Skeletal muscle tissue (tissue), 4 donors: ENCODE data around the gene LOXHD1. TPM values are rescaled to one million over a fixed set of nuclear protein-coding genes. Genes with fewer than 3 reads are reported as not detected.

ENCODE experiments used
- H3K27ac ChIP-seq: one replicate; pipeline ENCODE4 v1.7.0; 2013; ENCODE audit warnings: mild to moderate bottlenecking, low read depth, low read length, inconsistent platforms
- H3K27me3 ChIP-seq, 3 donors: one replicate each; pipeline ENCODE4 v1.7.0; 2013; ENCODE audit warnings: low read length in 3 of 3; ENCODE audit not compliant: control insufficient read depth in 3 of 3, insufficient read depth in 3 of 3
- H3K36me3 ChIP-seq, 3 donors: one replicate each; pipeline ENCODE4 v1.7.0; 2013; ENCODE audit warnings: low read length in 3 of 3; ENCODE audit not compliant: control insufficient read depth in 3 of 3, insufficient read depth in 3 of 3
- H3K4me1 ChIP-seq, 3 donors: one replicate each; pipeline ENCODE4 v1.7.0; 2013; ENCODE audit warnings: low read length in 3 of 3, mild to moderate bottlenecking in 3 of 3; ENCODE audit not compliant: control insufficient read depth in 3 of 3, insufficient read depth in 3 of 3
- H3K4me3 ChIP-seq, 3 donors: one replicate each; pipeline ENCODE4 v1.7.0; 2013; ENCODE audit warnings: low read length in 3 of 3
- H3K9ac ChIP-seq, 3 donors: one replicate each; pipeline ENCODE4 v1.7.0; 2013; ENCODE audit warnings: low read length in 3 of 3, mild to moderate bottlenecking in 3 of 3, moderate library complexity in 2 of 3, low read depth in 1 of 3
- H3K9me3 ChIP-seq, 3 donors: one replicate each; pipeline ENCODE4 v1.7.0; 2013; ENCODE audit warnings: low read length in 3 of 3; ENCODE audit not compliant: control insufficient read depth in 3 of 3
- total RNA-seq: library from RNA; depleted of rRNA; stranded (reverse); fragments of >200 nt; gene quantifications from one replicate; pipeline ENCODE4 v1.2.3, GENCODE V29; 2014
- donor health status: Osteomylitis.

The LOXHD1 gene
- total RNA-seq, 1 donor from 2014 or later, result 1.6 TPM

DNA sequence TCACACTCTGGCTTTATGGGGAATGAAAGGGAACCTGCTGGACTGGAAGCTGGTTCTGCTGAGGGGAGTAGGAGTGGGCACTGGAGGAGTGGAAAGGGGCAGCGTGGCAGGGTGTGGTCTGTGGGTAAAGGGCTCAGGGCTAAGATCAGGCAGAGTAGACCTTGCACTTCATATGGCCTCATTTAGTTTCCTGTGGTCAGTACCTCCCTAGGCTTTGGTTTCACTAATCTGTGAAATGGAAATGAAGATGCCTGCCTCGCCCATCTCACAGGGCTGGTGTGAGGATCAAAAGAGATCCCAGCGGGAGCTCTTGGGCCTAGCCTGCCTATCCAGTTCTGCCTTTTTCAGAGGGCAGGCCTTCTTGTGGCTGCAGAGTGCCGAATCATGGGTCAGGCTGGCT lies 208.7 kb downstream of the LOXHD1 start:
- H3K9ac ChIP-seq, result no peak overlapping the region
- no peak overlapping the region for H3K27ac ChIP-seq
- no peaks in the 10 kb centered on the region for H3K27me3 ChIP-seq
- H3K4me1 ChIP-seq, result no peaks in the 10 kb centered on the region
- peaks cover 2 to 5% (median 2%) of the 10 kb centered on the region in 3 donors for H3K36me3 ChIP-seq
- no peak overlapping the region for H3K4me3 ChIP-seq
- H3K9me3 ChIP-seq, result peaks cover 0 to 2% (median 0%) of the 10 kb centered on the region in 3 donors

DNA sequence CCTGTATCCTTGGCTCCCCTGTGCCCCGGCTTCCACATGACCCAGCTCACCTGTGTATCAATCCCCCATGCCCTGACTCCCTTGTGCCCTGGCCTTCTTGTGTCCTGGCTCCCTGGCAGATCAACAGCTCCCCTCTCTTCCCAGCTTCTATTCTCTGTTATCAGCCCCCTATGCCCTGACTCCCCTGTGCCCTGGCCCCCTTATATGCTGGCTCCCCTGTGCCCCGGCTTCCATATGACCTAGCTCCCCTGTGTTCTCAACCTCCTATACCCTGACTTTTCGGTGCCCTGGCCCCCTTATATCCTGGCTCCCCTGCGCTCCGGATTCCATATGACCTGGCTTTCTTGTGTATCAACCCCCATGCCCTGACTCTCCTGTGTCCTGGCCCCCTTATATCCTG lies 209.2 kb downstream of the LOXHD1 start:
- H3K27me3 ChIP-seq, result no peaks in the 10 kb centered on the region
- H3K9ac ChIP-seq, result no peak overlapping the region
- H3K9me3 ChIP-seq, result peaks cover 0 to 2% (median 0%) of the 10 kb centered on the region in 3 donors
- peaks cover 2 to 5% (median 2%) of the 10 kb centered on the region in 3 donors for H3K36me3 ChIP-seq
- H3K4me3 ChIP-seq, result no peak overlapping the region
- H3K27ac ChIP-seq, result no peak overlapping the region
- H3K4me1 ChIP-seq, result no peaks in the 10 kb centered on the region

DNA sequence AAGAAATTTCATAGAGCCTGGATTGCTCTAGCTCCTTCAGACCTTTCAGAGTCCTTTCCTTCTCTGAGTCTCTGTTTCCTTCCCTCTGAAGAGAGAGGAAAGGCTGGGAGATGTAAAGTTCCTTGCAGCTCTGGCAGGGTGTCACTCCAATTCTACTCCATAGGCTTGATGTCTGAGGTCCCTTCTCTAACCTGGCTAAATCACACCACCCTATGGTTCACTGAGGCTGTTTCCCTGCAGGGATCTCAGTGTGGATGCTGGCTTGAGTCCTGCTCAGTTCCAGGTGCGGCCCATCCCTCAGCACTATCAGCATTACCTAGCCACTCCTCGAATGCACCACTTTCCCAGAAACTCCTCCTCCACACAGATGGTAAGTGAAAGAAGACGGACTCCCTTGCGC lies 209.7 kb downstream of the LOXHD1 start:
- Histone ChIP-seq H3K27ac (no peak overlapping the region), H3K9me3 (peaks cover 0 to 2% (median 0%) of the 10 kb centered on the region in 3 donors), H3K36me3 (peaks cover 2 to 5% (median 2%) of the 10 kb centered on the region in 3 donors), H3K9ac (no peak overlapping the region), H3K27me3 (no peaks in the 10 kb centered on the region), H3K4me3 (no peak overlapping the region), H3K4me1 (no peaks in the 10 kb centered on the region)

DNA sequence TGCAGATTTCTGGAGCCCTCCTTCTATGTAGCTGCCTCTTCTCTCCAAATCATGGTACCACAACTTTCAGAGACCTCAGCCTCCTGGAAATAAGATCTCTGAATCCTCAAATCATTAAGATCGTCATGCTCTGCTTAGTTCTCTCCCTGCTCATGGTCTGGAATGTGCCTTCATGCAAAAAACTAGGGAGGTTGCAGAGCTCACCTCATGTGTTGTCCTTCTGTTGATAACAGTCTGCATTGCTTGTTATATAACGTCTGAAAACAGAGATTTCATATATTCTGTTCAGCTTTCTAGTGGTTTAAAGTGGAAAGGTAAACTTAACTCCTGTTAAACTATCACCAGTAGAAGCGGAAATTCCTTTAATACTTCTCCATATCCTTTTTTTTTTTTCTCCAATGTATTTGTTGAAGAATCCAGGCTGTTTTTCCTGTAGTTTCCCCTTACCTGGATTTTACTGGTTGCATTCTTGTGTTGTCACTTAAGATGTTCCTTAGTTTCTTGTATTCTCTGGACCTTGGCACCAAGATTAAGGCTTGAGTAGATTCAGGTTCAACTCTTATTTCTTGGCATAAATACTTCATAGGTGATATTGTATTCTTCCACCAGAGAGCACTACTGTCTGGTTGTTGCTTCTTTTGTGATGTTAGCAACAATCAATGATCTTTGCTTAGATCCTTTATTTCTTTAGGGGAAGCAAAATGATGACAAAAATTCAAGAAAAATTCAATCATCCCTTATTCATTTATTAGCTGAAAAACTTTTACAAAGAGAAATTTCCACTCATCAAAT lies 211.3 kb downstream of the LOXHD1 start:
- H3K9me3 ChIP-seq, result no peaks in the 10 kb centered on the region
- no peak overlapping the region for H3K27ac ChIP-seq
- H3K27me3 ChIP-seq, result no peaks in the 10 kb centered on the region
- H3K9ac ChIP-seq, result no peak overlapping the region
- no peaks in the 10 kb centered on the region for H3K4me1 ChIP-seq
- peaks cover 0 to 5% (median 0%) of the 10 kb centered on the region in 3 donors for H3K36me3 ChIP-seq
- H3K4me3 ChIP-seq, result no peak overlapping the region

DNA sequence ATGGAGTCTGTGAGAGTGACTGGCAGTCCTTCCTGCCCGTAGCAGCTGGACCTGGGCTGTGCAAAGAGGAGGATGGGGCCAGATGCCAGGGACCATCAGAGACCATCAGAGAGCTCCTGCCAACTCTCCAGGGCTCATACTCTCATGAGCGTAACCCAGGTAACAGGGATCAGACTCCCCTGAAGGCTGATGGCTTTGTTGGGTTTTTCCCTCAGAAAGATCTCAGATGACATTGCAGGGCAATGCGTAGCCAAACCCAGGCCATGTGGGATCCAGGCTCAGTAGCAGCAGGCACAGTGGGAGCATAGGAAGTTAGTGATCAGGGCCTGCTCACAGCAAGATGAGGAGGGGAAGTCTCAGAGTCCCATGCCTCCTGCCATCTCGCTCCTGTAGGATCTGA lies 218.0 kb downstream of the LOXHD1 start:
- Histone ChIP-seq H3K9me3 (no peaks in the 10 kb centered on the region), H3K4me1 (no peaks in the 10 kb centered on the region), H3K9ac (no peak overlapping the region), H3K27ac (no peak overlapping the region), H3K36me3 (no peaks in the 10 kb centered on the region), H3K4me3 (no peak overlapping the region), H3K27me3 (no peaks in the 10 kb centered on the region)

DNA sequence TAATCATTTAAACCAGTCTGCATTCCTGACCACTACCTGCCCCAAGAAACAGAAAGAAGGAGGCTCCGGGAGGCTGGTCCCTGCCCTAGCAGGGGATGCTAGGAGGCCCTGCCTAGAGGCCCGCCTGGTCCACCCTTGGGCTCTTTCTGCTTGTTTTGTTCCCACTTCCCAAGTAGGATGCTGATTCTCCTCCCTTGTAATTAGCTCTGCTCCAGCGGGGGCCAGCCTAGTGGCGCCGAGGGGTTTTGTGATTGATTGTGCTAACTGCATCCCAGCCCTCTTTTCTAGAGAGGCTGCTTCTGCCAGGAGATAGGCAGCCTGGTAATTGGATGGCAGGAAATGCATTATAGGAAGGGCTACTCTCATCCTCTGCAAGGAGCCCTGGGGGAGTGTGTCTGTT lies 220.0 kb downstream of the LOXHD1 start:
- Histone ChIP-seq H3K27ac (no peak overlapping the region), H3K9me3 (no peaks in the 10 kb centered on the region), H3K36me3 (no peaks in the 10 kb centered on the region), H3K9ac (no peak overlapping the region), H3K4me3 (no peak overlapping the region), H3K27me3 (no peaks in the 10 kb centered on the region), H3K4me1 (no peaks in the 10 kb centered on the region)

DNA sequence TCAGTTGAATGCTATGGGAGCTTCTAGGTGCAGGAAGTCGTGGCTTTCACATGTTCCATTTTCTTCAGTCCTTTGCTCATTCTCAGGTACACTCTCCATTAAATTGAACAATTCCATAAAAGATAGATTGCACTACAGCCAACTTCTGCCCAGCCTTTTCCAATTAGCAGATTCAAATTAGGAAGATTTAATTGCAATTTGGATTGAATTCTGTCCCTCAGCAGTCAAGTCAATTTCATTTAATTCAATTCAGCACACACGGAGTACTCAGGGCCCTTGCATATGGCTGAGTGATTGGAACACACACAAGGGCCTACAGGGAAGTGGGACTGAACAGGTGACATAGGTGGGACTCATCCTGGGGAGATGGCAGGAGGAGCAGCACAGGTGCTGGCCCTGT lies 220.4 kb downstream of the LOXHD1 start:
- no peaks in the 10 kb centered on the region for H3K36me3 ChIP-seq
- no peaks in the 10 kb centered on the region for H3K4me1 ChIP-seq
- H3K4me3 ChIP-seq, result no peak overlapping the region
- H3K9ac ChIP-seq, result no peak overlapping the region
- H3K9me3 ChIP-seq, result no peaks in the 10 kb centered on the region
- H3K27ac ChIP-seq, result no peak overlapping the region
- H3K27me3 ChIP-seq, result no peaks in the 10 kb centered on the region

DNA sequence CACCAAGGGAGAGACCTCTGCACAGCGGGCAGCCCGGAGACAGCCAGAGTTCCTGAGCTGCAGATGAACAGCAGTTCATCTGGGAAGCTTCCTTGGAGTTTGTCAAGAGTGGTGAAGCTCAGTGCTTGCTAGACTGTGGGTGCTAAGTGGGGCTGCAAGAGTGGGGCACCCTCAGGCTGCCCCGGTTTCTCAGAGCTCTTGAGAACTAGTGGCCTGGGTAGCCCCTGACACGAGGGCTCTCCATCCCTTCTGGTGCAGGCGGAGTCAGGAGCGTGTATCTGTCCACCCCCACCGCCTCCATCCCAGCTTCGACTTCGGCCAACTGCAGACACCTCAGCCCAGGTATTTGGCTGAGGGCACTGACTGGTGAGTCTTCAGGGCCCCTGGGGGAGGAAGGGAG lies 222.0 kb downstream of the LOXHD1 start:
- H3K27ac ChIP-seq, result no peak overlapping the region
- H3K4me1 ChIP-seq, result no peaks in the 10 kb centered on the region
- H3K27me3 ChIP-seq, result no peaks in the 10 kb centered on the region
- H3K4me3 ChIP-seq, result no peak overlapping the region
- no peak overlapping the region for H3K9ac ChIP-seq
- no peaks in the 10 kb centered on the region for H3K36me3 ChIP-seq
- H3K9me3 ChIP-seq, result no peaks in the 10 kb centered on the region

DNA sequence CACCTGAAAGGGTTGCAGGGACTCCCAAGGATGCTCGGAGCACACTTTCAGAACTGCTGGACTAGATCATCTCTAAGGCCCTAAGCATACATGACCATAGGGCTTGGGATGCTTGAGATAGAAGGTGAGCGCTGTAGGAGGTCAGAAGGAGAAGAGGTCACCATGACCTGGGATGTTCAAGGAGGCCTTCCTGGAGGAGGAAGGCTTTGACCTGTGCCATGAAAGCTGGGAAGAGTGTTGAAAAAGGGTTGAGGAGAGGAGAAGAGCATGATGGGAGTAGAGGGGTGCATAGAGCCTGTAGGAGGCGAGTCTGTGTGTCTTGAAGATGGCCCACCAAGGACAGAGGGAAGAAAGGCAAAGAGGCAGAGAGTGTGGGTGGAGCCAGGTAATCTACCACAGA lies 222.4 kb downstream of the LOXHD1 start:
- Histone ChIP-seq H3K4me3 (no peak overlapping the region), H3K4me1 (no peaks in the 10 kb centered on the region), H3K27ac (no peak overlapping the region), H3K9ac (no peak overlapping the region), H3K27me3 (no peaks in the 10 kb centered on the region), H3K36me3 (no peaks in the 10 kb centered on the region), H3K9me3 (no peaks in the 10 kb centered on the region)

DNA sequence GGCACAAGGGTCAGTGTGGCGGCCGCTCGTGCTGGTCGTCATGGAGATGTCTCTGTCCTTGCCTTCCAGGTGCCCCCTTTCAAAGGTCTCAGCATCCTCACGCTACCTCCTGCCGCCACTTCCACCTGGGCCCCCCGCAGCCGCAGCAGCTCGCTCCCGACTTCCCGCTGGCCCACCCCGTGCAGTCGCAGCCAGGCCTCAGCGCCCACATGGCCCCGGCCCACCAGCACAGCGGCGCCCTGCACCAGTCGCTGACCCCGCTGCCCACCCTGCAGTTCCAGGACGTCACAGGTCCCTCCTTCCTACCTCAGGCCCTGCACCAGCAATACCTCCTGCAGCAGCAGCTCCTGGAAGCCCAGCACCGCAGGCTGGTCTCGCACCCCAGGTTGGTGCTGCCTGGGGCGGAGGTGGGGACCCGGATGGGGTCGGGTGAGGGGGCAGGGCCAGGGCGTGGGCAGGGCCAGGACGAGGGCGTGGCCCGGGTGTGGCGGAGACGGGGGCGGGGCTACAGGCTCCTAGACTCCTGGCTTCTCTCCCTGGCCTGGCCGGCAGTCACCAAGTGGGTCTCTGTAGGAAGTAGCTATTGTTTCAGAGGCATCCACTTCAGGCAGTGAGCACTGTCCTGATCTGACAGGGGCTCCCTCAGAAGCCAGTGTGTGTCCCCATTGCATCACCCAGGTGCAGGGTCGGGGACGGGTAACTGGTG lies 223.7 kb downstream of the LOXHD1 start:
- H3K36me3 ChIP-seq, result no peaks in the 10 kb centered on the region
- H3K9me3 ChIP-seq, result no peaks in the 10 kb centered on the region
- H3K9ac ChIP-seq, result no peak overlapping the region
- no peak overlapping the region for H3K27ac ChIP-seq
- H3K4me3 ChIP-seq, result no peak overlapping the region
- H3K27me3 ChIP-seq, result no peaks in the 10 kb centered on the region
- H3K4me1 ChIP-seq, result no peaks in the 10 kb centered on the region
